GM12891 (cell line): ENCODE measurements around the gene ZNF197.
A peak's percentile ranks its signal among the peaks of the same experiment; 100 is the strongest.
"Not testable (repeated sequence)": the region's sequence is repeated elsewhere in the genome, so short reads cannot be mapped to it uniquely, and the experiment has no call there.

Experiments
- DNase-seq: peaks from one replicate; pipeline ENCODE4 v3.0.0; 2011; ENCODE audit warnings: low spot score; ENCODE audit not compliant: insufficient read length
- FAIRE-seq: peaks from 2 replicates; lab custom pipeline; 2011; peaks lifted over from hg19 to GRCh38; lab: Jason Lieb, UNC
- PAX5 ChIP-seq: IDR thresholded peaks from 2 replicates; pipeline ENCODE4 v1.6.1; 2011; ENCODE audit warnings: low read length, moderate library complexity, mild to moderate bottlenecking; ENCODE audit not compliant: insufficient read depth, severe bottlenecking
- POLR2A ChIP-seq: IDR thresholded peaks from 2 replicates; pipeline ENCODE4 v1.6.1; 2011; ENCODE audit warnings: low read depth, low read length, control low read depth
- POLR2AphosphoS5 ChIP-seq: IDR thresholded peaks from 2 replicates; pipeline ENCODE4 v1.6.1; 2011; ENCODE audit warnings: low read depth, low read length, control low read depth
- POU2F2 ChIP-seq: IDR thresholded peaks from 2 replicates; pipeline ENCODE4 v1.6.1; 2011; ENCODE audit warnings: low read depth, mild to moderate bottlenecking, control low read depth, low read length, moderate library complexity
- SPI1 ChIP-seq: IDR thresholded peaks from 2 replicates; pipeline ENCODE4 v1.6.1; 2011; ENCODE audit warnings: low read depth, low read length, control low read depth
- TAF1 ChIP-seq: IDR thresholded peaks from 2 replicates; pipeline ENCODE4 v1.6.1; 2011; ENCODE audit warnings: low read depth, low read length, control low read depth

The ZNF197 gene

DNA sequence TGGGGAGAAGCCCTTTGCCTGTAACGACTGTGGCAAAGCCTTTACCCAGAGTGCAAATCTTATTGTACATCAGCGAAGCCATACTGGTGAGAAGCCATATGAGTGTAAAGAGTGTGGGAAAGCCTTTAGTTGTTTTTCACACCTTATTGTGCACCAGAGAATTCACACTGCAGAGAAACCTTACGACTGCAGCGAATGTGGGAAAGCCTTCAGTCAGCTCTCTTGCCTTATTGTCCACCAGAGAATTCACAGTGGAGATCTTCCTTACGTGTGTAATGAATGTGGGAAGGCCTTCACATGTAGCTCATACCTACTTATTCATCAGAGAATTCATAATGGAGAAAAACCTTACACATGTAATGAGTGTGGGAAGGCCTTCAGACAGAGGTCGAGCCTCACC lies 34.6 kb downstream of the ZNF197 start:
- no peak for DNase-seq
- TF ChIP-seq POU2F2 (no peak), POLR2AphosphoS5 (no peak), PAX5 (no peak), SPI1 (no peak), TAF1 (no peak), POLR2A (no peak)
- FAIRE-seq = no peak

DNA sequence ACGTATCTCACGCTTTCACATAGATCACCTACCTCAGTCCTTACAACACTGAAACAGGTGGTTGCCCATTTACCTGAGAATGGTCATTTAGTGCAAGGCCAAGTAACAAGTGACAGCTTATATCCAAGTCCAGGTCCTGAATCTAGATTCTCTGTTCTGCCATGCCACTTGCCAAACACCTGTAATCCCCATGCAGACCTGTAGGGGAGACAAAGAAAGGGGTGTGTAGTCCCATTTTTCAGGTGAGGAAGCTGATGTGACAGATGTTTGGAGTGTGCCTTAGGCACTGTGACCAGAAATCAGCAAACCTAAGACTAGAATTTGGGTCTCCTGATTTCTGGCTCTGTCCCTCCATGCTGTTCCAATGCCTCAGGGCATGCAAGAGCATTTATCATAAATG lies 36.4 kb downstream of the ZNF197 start:
- TF ChIP-seq POU2F2 = no peak
- DNase-seq (no peak), FAIRE-seq (no peak)

DNA sequence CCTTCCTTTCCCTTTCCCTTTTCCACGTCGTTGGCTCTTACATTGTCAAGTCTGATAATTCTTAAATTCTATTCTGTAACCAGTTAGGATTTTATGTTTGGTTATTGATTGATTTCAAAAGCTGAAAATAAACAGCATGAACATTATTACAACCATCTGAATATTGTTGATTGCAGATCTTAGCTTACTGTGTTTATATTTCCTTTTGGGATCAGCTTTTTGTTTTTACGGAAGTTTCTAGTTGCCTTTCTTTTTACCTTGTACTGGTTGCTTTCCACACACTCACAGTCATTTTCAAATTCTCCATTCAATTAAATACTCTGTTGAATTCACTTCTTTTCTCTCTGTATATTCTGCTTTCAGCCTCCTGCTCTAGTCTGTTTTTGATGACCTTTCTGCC lies 40.3 kb downstream of the ZNF197 start:
- DNase-seq = no peak

DNA sequence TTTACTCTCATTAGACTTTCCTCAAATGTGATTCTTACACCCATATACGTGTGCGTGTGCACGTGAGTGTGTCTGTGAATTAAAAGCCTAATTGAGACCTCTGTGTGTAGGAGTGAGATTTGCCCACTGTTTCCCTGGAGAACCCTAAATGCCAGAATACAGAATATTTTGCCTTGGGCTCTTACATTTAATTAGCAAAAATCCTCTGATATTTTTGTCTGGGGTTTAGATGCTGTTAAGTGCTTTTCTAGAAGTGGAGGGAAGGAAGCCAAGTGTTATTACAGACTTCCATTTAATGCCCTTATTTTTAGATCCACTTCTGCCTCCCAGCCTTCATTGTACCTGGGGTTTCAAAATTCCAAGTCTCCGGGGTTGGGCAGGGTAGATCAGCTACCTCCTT lies 41.5 kb downstream of the ZNF197 start:
- DNase-seq (no peak), FAIRE-seq (no peak)
- TF ChIP-seq PAX5 (no peak), POLR2A (no peak), POLR2AphosphoS5 (no peak), POU2F2 (no peak), SPI1 (no peak), TAF1 (no peak)

More for the DNA sequence above, 40.3 kb downstream of the ZNF197 start:
- TF ChIP-seq POLR2A (no peak), POU2F2 (no peak), POLR2AphosphoS5 (no peak), TAF1 (no peak), PAX5 (no peak), SPI1 (no peak)
- FAIRE-seq = no peak

DNA sequence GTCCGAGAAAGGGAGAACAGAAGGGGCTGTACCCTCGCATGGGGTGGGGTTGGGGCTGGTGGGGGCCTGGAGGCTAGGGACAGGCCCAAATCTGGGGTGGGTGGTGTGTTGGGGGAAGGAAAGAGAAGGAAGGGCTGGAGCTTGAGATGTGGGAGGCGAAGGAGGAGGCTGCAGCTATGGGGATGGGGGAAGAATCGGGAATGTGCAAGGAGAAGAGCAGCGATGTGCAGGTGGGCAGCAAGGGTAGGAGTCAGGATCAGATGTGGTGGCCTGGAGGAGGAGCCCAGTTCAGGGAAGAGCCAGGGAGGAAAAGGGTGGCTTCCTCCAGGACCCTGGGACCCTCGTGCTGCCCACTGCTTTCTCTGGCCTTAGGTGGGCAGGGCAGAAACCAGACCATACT lies 44.9 kb downstream of the ZNF197 start:
- DNase-seq (no peak), FAIRE-seq (no peak)
- TF ChIP-seq PAX5 = no peak
- TF ChIP-seq TAF1 = no peak
- TF ChIP-seq POLR2A = no peak

DNA sequence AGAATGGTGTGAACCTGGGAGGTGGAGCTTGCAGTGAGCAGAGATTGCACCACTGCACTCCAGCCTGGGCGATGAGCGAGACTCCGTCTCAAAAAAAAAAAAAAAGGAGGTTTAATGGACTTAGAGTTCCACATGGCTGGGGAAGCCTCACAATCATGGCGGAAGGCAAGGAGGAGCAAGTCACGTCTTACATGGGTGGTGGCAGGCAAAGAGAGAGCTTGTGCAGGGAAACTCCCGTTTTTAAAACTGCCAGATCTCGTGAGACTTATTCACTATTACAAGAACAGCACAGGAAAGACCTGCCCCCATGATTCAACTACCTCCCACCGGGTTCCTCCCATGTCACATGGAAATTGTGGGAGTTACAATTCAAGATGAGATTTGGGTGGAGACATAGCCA lies 48.6 kb downstream of the ZNF197 start:
- FAIRE-seq, DNase-seq: not testable (repeated sequence)

DNA sequence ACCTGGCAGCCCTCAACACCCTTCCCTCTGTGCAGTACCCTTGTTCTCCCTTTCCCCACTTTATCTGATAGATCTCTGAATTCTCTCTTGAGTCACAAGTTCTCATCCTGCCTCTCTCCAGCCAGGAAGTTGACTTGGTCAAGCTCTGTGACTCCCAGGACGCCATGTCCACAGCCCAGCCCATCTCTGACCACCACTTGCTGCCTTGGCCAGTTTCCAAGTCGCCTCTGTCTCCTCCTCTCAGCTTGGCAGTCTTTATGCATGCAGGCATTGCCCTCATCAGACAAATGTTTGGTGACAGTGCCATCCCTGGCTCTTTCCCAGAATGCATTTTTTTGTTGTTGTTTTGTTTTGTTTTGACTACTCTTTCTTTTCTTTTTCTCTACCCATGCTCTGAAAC lies 49.4 kb downstream of the ZNF197 start:
- FAIRE-seq = no peak
- TF ChIP-seq POLR2AphosphoS5 = no peak
- no peak for TF ChIP-seq POLR2A
- TF ChIP-seq TAF1 = no peak
- no peak for TF ChIP-seq PAX5
- TF ChIP-seq SPI1 = no peak
- no peak for TF ChIP-seq POU2F2
- DNase-seq = no peak

DNA sequence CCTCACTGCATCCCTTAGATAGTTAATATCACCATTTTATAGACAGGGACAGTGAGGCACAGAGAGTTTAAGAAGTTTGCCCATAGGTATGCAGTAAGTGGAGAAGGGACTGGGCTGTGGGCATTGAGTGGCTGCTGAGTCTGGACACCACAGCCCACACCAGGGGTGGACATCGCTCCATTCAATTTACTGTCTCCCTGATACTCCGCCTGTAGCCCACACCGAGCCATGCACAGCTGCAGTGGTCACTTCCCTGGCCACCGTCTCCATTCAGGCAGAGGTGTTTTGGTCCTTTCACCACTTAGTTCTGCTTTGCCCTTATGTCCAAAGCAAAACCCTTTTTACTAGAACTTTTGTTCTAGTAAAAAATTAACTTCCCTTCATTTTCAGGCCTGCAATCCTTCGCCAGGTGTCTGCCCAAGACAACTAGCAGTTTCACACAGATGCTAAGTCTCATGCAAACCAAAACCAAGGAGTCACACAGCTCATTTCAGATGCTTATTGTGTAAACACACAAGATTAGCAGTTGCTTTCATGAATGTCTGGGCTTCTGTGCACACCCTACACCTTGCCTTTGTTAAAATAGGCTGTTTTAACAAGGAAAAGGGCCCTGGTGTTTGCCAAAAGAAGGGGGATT lies 53.8 kb downstream of the ZNF197 start:
- FAIRE-seq = no peak

DNA sequence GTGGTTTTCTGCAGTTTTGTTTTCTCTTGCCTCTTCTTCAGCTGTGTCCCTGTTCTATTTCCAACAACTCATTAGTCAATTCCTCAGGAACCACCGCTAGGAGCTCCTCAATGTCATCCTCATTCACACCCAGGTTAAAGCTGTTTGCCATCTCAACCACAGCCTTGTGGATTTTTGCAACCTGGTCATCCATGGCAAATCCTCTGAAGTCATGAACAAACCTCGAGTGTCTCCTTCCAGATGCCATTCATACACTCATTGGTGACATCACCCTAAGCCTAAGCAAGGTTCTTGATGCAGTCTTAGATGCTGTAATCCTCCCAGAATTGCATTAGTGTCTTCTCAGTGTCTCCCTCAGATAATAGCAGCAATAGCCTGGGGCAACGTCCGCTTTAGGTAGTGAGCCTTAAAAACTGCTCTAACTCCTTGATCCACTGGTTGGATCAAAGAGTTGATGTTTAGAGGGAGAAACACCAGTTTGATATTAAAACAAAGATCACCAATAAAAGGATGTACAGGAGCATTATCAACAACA lies 56.2 kb downstream of the ZNF197 start:
- DNase-seq (no peak), FAIRE-seq (no peak)
- no peak for TF ChIP-seq TAF1
- no peak for TF ChIP-seq POLR2A
- TF ChIP-seq POLR2AphosphoS5 = no peak
- TF ChIP-seq SPI1 = no peak
- no peak for TF ChIP-seq POU2F2
- no peak for TF ChIP-seq PAX5

More for the DNA sequence above, 53.8 kb downstream of the ZNF197 start:
- no peak for DNase-seq
- no peak for TF ChIP-seq POU2F2
- TF ChIP-seq TAF1 = no peak
- TF ChIP-seq POLR2AphosphoS5 = no peak
- TF ChIP-seq PAX5 = no peak
- no peak for TF ChIP-seq SPI1
- no peak for TF ChIP-seq POLR2A

DNA sequence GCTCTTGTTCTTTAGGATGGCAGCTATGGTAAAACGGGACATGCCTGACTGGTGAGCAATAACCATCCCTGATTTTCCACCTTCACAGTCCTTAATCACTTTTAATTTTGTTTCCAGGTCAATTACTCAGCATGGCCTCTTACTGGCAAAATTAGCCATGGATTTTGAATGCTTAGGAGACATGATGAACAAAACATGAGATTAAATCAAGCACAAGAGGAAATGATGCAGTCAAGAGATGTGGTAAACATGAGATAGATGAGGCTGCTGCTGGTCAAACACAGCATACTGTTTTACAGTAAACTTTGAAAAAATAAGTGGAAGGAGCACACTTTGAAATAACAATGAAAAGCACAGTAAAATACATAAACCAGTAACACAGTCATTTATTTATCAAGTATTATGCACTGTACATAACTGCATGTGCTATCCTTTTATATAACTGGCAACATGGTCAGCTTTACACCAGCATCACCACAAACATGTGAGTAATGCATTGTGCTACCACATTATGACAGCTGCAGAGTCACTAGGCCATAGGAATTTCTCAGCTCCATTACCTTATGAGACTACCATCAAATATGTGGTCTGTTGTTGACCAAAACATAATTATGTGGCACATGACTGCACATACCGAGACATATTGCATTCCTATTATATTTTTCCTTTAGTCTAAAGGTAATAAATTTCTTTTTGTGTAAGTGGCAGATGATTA lies 57.5 kb downstream of the ZNF197 start:
- TF ChIP-seq PAX5 = no peak
- TF ChIP-seq TAF1 = no peak
- no peak for TF ChIP-seq POU2F2
- TF ChIP-seq POLR2A = no peak
- DNase-seq (no peak), FAIRE-seq (no peak)

DNA sequence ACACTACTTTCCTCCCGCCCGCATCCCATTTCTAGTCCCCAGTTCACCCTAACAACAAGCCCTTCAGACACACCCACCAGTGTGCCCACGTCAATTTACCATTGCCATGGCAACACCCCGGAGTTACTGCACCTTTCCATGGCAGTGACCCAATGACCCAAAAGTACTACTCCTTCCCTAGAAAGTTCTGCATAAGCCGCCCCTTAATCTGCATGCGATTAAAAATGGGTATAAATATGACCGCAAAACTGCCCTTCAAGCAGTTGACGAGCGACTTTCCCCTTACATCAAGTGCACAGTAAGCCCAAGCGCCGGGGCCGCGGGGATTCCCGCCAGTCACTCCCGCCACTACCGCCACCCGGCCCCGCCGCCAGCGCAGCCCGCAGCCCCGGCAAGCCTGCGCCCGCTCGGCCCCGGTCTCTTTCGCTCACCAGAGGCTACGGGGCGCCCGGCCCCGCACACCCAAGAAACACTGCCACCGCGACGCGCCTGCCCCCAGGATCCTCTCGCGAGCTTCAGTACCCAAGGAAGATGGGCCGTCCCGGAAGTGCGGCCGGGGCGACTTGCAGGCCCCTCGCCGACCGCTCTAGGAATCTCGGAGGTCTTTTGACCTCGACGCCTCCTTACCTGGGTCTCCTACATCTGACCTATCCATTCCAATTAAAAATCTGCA lies 60.4 kb downstream of the ZNF197 start:
- peak; percentile 80 for FAIRE-seq

More for the DNA sequence above, 60.4 kb downstream of the ZNF197 start:
- TF ChIP-seq PAX5 = no peak
- no peak for TF ChIP-seq POU2F2
- no peak for TF ChIP-seq POLR2A
- TF ChIP-seq TAF1 = no peak
- TF ChIP-seq SPI1 = no peak
- TF ChIP-seq POLR2AphosphoS5 = no peak
- DNase-seq = peak; percentile 65
